Measurements from ENCODE around the gene SLC3A2.

The SLC3A2 gene

GRCh38 chr11:62918531-62918930 is 37.8 kb downstream of the SLC3A2 start:
- no peaks in the 10 kb centered on the region for H3K36me3 ChIP-seq (ENCODE audit: control insufficient read depth, insufficient read depth, low read length)
- H3K27me3 ChIP-seq (ENCODE audit: control insufficient read depth, insufficient read depth, low read length): no peaks in the 10 kb centered on the region
- no peaks in the 10 kb centered on the region for H3K9me3 ChIP-seq (ENCODE audit: control insufficient read depth, low read length)
- TF ChIP-seq CTCF (IDR thresholded peaks at IDR 0.05): no peak
- no peak overlapping the region for H3K9ac ChIP-seq
- no peak overlapping the region for H3K4me2 ChIP-seq (ENCODE audit: low read length)
- H2AFZ ChIP-seq: no peak overlapping the region
- H3K27ac ChIP-seq: no peak overlapping the region
- no peaks in the 10 kb centered on the region for H3K79me2 ChIP-seq
- H3K4me3 ChIP-seq (ENCODE audit: low read depth, low read length): no peak overlapping the region
- H3K4me1 ChIP-seq: peaks cover 5% of the 10 kb centered on the region

GRCh38 chr11:62919476-62919875 is 38.8 kb downstream of the SLC3A2 start:
- no peak overlapping the region for H2AFZ ChIP-seq
- H3K4me2 ChIP-seq (ENCODE audit: low read length): no peak overlapping the region
- H3K4me1 ChIP-seq: peaks cover 5% of the 10 kb centered on the region
- H3K36me3 ChIP-seq (ENCODE audit: control insufficient read depth, insufficient read depth, low read length): no peaks in the 10 kb centered on the region
- H3K27ac ChIP-seq: no peak overlapping the region
- no peaks in the 10 kb centered on the region for H3K9me3 ChIP-seq (ENCODE audit: control insufficient read depth, low read length)
- no peaks in the 10 kb centered on the region for H3K27me3 ChIP-seq (ENCODE audit: control insufficient read depth, insufficient read depth, low read length)
- no peak overlapping the region for H3K4me3 ChIP-seq (ENCODE audit: low read depth, low read length)
- no peaks in the 10 kb centered on the region for H3K79me2 ChIP-seq
- no peak overlapping the region for H3K9ac ChIP-seq
- no peak for TF ChIP-seq CTCF (IDR thresholded peaks at IDR 0.05)

- H3K4me2 ChIP-seq (ENCODE audit: low read length): no peak overlapping the region
- H3K27ac ChIP-seq: no peak overlapping the region
- H3K27me3 ChIP-seq (ENCODE audit: control insufficient read depth, insufficient read depth, low read length): no peaks in the 10 kb centered on the region
- H3K36me3 ChIP-seq (ENCODE audit: control insufficient read depth, insufficient read depth, low read length): no peaks in the 10 kb centered on the region
- H3K9ac ChIP-seq: no peak overlapping the region
- TF ChIP-seq CTCF (IDR thresholded peaks at IDR 0.05): no peak
- no peaks in the 10 kb centered on the region for H3K79me2 ChIP-seq
- no peak overlapping the region for H2AFZ ChIP-seq
- no peak overlapping the region for H3K4me3 ChIP-seq (ENCODE audit: low read depth, low read length)
- H3K9me3 ChIP-seq (ENCODE audit: control insufficient read depth, low read length): no peaks in the 10 kb centered on the region
- H3K4me1 ChIP-seq: peaks cover 5% of the 10 kb centered on the region
These were observed 39.4 kb downstream of the SLC3A2 start for GRCh38 chr11:62919898-62920640.

- H3K4me2 ChIP-seq (ENCODE audit: low read length): no peak within 1 kb of the TSS
- H3K4me3 ChIP-seq (ENCODE audit: low read depth, low read length): no peak within 1 kb of the TSS
- no peaks in the 10 kb centered on the region for H3K36me3 ChIP-seq (ENCODE audit: control insufficient read depth, insufficient read depth, low read length)
- no peak for TF ChIP-seq CTCF (IDR thresholded peaks at IDR 0.05)
- H3K27ac ChIP-seq: peak within 1 kb of the TSS; percentile 19
- peak within 1 kb of the TSS; percentile 72 for H2AFZ ChIP-seq
- no peak within 1 kb of the TSS for H3K9ac ChIP-seq
- H3K9me3 ChIP-seq (ENCODE audit: control insufficient read depth, low read length): no peaks in the 10 kb centered on the region
- no peaks in the 10 kb centered on the region for H3K27me3 ChIP-seq (ENCODE audit: control insufficient read depth, insufficient read depth, low read length)
- H3K4me1 ChIP-seq: peaks cover 5% of the 10 kb centered on the region
- H3K79me2 ChIP-seq: no peaks in the 10 kb centered on the region
These were observed 40.5 kb downstream of the SLC3A2 start, which contains the start of gene CHRM1 for GRCh38 chr11:62921201-62921572. TSS of gene CHRM1 (minus strand) at chr11:62921363. CDS start at chr11:62911100, 10,263 bp downstream.

All from parathyroid adenoma (tissue), 2 donors.